ENCODE results near the gene CENPM.

CENPM gene

GRCh38 chr22:41983513-41984405 lies 36.8 kb upstream of the CENPM start:
- no peak overlapping the region for H3K9ac ChIP-seq (ENCODE audit: low read length)
- H3K9me2 ChIP-seq (replicated peaks; ENCODE audit: insufficient read depth, low read length): no peaks in the 10 kb centered on the region
- no peaks in the 10 kb centered on the region for H4K20me1 ChIP-seq (ENCODE audit: low read depth, low read length)
- H3K4me3 ChIP-seq (ENCODE audit: insufficient read depth, low read length, poor library complexity, severe bottlenecking): no peak overlapping the region
- no peak overlapping the region for H3K4me2 ChIP-seq (ENCODE audit: low read depth, low read length, poor library complexity, severe bottlenecking)
- no peaks in the 10 kb centered on the region for H3K9me3 ChIP-seq (ENCODE audit: insufficient read depth, low read length)
- no peak for TF ChIP-seq EZH2phosphoT487 (conservative IDR thresholded peaks at IDR 0.05; ENCODE audit: low read length)
- TF ChIP-seq, protein P1, sequence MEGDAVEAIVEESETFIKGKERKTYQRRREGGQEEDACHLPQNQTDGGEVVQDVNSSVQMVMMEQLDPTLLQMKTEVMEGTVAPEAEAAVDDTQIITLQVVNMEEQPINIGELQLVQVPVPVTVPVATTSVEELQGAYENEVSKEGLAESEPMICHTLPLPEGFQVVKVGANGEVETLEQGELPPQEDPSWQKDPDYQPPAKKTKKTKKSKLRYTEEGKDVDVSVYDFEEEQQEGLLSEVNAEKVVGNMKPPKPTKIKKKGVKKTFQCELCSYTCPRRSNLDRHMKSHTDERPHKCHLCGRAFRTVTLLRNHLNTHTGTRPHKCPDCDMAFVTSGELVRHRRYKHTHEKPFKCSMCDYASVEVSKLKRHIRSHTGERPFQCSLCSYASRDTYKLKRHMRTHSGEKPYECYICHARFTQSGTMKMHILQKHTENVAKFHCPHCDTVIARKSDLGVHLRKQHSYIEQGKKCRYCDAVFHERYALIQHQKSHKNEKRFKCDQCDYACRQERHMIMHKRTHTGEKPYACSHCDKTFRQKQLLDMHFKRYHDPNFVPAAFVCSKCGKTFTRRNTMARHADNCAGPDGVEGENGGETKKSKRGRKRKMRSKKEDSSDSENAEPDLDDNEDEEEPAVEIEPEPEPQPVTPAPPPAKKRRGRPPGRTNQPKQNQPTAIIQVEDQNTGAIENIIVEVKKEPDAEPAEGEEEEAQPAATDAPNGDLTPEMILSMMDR (IDR thresholded peaks at IDR 0.05; ENCODE audit: insufficient read depth, low read length, poor library complexity, severe bottlenecking): no peak
- no peaks in the 10 kb centered on the region for H3F3A ChIP-seq (ENCODE audit: insufficient read depth)
- H3K79me2 ChIP-seq (ENCODE audit: insufficient read depth, low read length): no peaks in the 10 kb centered on the region
- H3K36me3 ChIP-seq (ENCODE audit: low read length): no peaks in the 10 kb centered on the region
- no peak overlapping the region for H3K27ac ChIP-seq (ENCODE audit: low read depth, low read length)
- H2AFZ ChIP-seq (ENCODE audit: low read depth, low read length, severe bottlenecking): no peak overlapping the region
- no peaks in the 10 kb centered on the region for H3K27me3 ChIP-seq (ENCODE audit: low read length)

GRCh38 chr22:41982865-41983264 lies 35.9 kb upstream of the CENPM start:
- no peak for TF ChIP-seq EZH2phosphoT487 (conservative IDR thresholded peaks at IDR 0.05; ENCODE audit: low read length)
- TF ChIP-seq, protein P1 (IDR thresholded peaks at IDR 0.05; ENCODE audit: insufficient read depth, low read length, poor library complexity, severe bottlenecking): no peak
- no peaks in the 10 kb centered on the region for H3K79me2 ChIP-seq (ENCODE audit: insufficient read depth, low read length)
- H2AFZ ChIP-seq (ENCODE audit: low read depth, low read length, severe bottlenecking): no peak overlapping the region
- H3F3A ChIP-seq (ENCODE audit: insufficient read depth): no peaks in the 10 kb centered on the region
- H3K4me2 ChIP-seq (ENCODE audit: low read depth, low read length, poor library complexity, severe bottlenecking): no peak overlapping the region
- no peaks in the 10 kb centered on the region for H4K20me1 ChIP-seq (ENCODE audit: low read depth, low read length)
- H3K9me3 ChIP-seq (ENCODE audit: insufficient read depth, low read length): no peaks in the 10 kb centered on the region
- H3K27ac ChIP-seq (ENCODE audit: low read depth, low read length): no peak overlapping the region
- H3K9ac ChIP-seq (ENCODE audit: low read length): no peak overlapping the region
- no peaks in the 10 kb centered on the region for H3K9me2 ChIP-seq (replicated peaks; ENCODE audit: insufficient read depth, low read length)
- no peaks in the 10 kb centered on the region for H3K36me3 ChIP-seq (ENCODE audit: low read length)
- no peak overlapping the region for H3K4me3 ChIP-seq (ENCODE audit: insufficient read depth, low read length, poor library complexity, severe bottlenecking)
- H3K27me3 ChIP-seq (ENCODE audit: low read length): no peaks in the 10 kb centered on the region

DNA sequence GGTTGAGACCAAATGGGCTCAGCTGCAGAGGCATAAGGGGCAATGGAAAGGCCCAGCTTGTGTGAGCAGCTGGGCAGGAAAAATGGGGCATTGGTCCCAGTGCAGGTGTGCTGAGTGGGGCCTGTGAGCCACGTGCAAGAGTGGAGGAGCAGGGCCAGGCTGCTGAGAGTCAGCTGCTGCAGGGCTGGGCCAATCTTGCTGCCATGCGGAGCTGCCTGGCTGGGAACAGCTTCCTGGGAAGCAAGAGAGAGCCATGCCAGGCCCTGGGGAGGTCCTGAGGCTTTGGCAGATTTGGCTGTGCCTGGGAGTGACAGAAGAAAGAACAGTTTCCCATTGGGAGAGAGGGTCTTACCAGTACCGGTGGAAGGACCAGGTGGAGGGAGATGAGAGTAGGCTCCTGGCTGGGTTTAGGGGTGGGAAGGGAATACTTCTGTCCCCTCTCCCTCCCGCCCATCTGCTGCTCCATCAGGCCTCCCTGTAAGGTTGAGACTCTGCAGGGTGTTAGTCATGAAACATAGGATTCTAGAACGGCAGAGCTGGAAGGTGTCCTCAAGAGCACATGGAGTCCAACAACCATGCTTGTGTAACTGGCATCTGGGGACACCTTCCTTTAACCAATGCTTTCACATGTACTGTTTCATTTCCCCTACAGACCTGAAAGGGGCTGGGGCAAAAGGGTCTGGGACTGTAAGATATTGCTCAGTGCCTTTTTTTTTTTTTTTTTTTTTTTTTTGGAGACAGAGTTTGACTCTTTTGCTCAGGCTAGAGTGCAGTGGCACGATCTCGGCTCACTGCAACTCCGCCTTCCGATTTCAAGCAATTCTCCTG lies 32.7 kb upstream of the CENPM start:
- TF ChIP-seq, protein P1 (IDR thresholded peaks at IDR 0.05; ENCODE audit: insufficient read depth, low read length, poor library complexity, severe bottlenecking): no peak
- TF ChIP-seq EZH2phosphoT487 (conservative IDR thresholded peaks at IDR 0.05; ENCODE audit: low read length): no peak
- Histone ChIP-seq H3K4me3 (ENCODE audit: insufficient read depth, low read length, poor library complexity, severe bottlenecking) (no peak overlapping the region), H3K9ac (ENCODE audit: low read length) (no peak overlapping the region), H3K9me3 (ENCODE audit: insufficient read depth, low read length) (no peaks in the 10 kb centered on the region), H3K4me2 (ENCODE audit: low read depth, low read length, poor library complexity, severe bottlenecking) (no peak overlapping the region), H3K9me2 (replicated peaks; ENCODE audit: insufficient read depth, low read length) (no peaks in the 10 kb centered on the region), H3K79me2 (ENCODE audit: insufficient read depth, low read length) (no peaks in the 10 kb centered on the region), H4K20me1 (ENCODE audit: low read depth, low read length) (no peaks in the 10 kb centered on the region), H3K36me3 (ENCODE audit: low read length) (no peaks in the 10 kb centered on the region), H3K27ac (ENCODE audit: low read depth, low read length) (no peak overlapping the region), H3F3A (ENCODE audit: insufficient read depth) (no peaks in the 10 kb centered on the region), H2AFZ (ENCODE audit: low read depth, low read length, severe bottlenecking) (no peak overlapping the region), H3K27me3 (ENCODE audit: low read length) (no peaks in the 10 kb centered on the region)

Data from SU-DHL-6 (cell line).